Activated CD4-positive, alpha-beta T cell treated with anti-CD3 and anti-CD28 coated beads for 4 hours (primary cell): ENCODE data around the gene FFAR4.
A peak's percentile ranks its signal among the peaks of the same experiment; 100 is the strongest.
"Not testable (repeated sequence)": the region's sequence is repeated elsewhere in the genome, so short reads cannot be mapped to it uniquely, and the experiment has no call there.

Source experiments
- DNase-seq, 2 donors: peaks; one replicate each; pipeline ENCODE4 v3.0.0-alpha.2; 2020

Gene FFAR4

GRCh38 chr10:93566435-93567276 is at the start of gene FFAR4:
Gene FFAR4 (plus strand): TSS chr10:93566665. CDS start chr10:93566721, 56 bp downstream.
- DNase-seq: no peak

GRCh38 chr10:93518531-93518930 is 47.9 kb upstream of the FFAR4 start:
- DNase-seq: no peak

GRCh38 chr10:93535293-93535692 is 31.2 kb upstream of the FFAR4 start:
- DNase-seq: no peak

- DNase-seq: not testable (repeated sequence)
Observed at GRCh38 chr10:93540871-93541270, 25.6 kb upstream of the FFAR4 start.

- DNase-seq: no peak
Observed at GRCh38 chr10:93541402-93542357, 24.8 kb upstream of the FFAR4 start.

GRCh38 chr10:93542358-93542791 is 24.1 kb upstream of the FFAR4 start:
- DNase-seq: no peak

GRCh38 chr10:93546995-93547394 is 19.5 kb upstream of the FFAR4 start:
- DNase-seq: not testable (repeated sequence)

- DNase-seq: no peak
Observed at GRCh38 chr10:93547522-93547921, 18.9 kb upstream of the FFAR4 start.

- no peak for DNase-seq
Observed at GRCh38 chr10:93548376-93549071, 17.9 kb upstream of the FFAR4 start.

- no peak for DNase-seq
Observed at GRCh38 chr10:93550606-93551005, 15.9 kb upstream of the FFAR4 start.

- DNase-seq: no peak
Observed at GRCh38 chr10:93552780-93553179, 13.7 kb upstream of the FFAR4 start.

- no peak for DNase-seq
Observed at GRCh38 chr10:93553482-93554315, 12.8 kb upstream of the FFAR4 start.

GRCh38 chr10:93554316-93554663 is 12.2 kb upstream of the FFAR4 start:
- no peak for DNase-seq

GRCh38 chr10:93554760-93555432 is 11.6 kb upstream of the FFAR4 start:
- DNase-seq: peak in 1 of 2 donors; percentile 12

GRCh38 chr10:93559490-93559889 is 7.0 kb upstream of the FFAR4 start:
- no peak for DNase-seq

GRCh38 chr10:93560541-93560940 is 5.9 kb upstream of the FFAR4 start:
- no peak for DNase-seq

- DNase-seq: no peak
Observed at GRCh38 chr10:93565446-93565845, 1.0 kb upstream of the FFAR4 start.

- DNase-seq: no peak
Observed at GRCh38 chr10:93567277-93568104, 1.0 kb downstream of the FFAR4 start.

GRCh38 chr10:93568105-93568390 is 1.6 kb downstream of the FFAR4 start:
- DNase-seq: no peak

- DNase-seq: no peak
Observed at GRCh38 chr10:93570383-93570782, 3.9 kb downstream of the FFAR4 start.

GRCh38 chr10:93572606-93573005 is 6.1 kb downstream of the FFAR4 start:
- no peak for DNase-seq
